GM18861 (cell line): ENCODE results near the gene TRPM4.
"Not testable (repeated sequence)": the region's sequence is repeated elsewhere in the genome, so short reads cannot be mapped to it uniquely, and the experiment has no call there.

ENCODE experiments used
- ATAC-seq: cut with Tn5 transposase; IDR thresholded peaks from one replicate; pipeline ENCODE4 v1.9.1; 2021; ENCODE audit not compliant: unreplicated experiment

TRPM4 gene

GRCh38 chr19:49223472-49223871 lies 65.9 kb downstream of the TRPM4 start:
- ATAC-seq: no peak

GRCh38 chr19:49224441-49224840 lies 66.8 kb downstream of the TRPM4 start:
- ATAC-seq: not testable (repeated sequence)

GRCh38 chr19:49224879-49225278 lies 67.3 kb downstream of the TRPM4 start:
- ATAC-seq: no peak

GRCh38 chr19:49229416-49229815 lies 71.8 kb downstream of the TRPM4 start:
- ATAC-seq: no peak

GRCh38 chr19:49231389-49231788 lies 73.8 kb downstream of the TRPM4 start:
- no peak for ATAC-seq

- no peak for ATAC-seq
These were observed 74.2 kb downstream of the TRPM4 start for GRCh38 chr19:49231804-49232203.

- no peak for ATAC-seq
These were observed 75.6 kb downstream of the TRPM4 start for GRCh38 chr19:49233163-49233562.

- ATAC-seq: no peak
These were observed 84.2 kb downstream of the TRPM4 start for GRCh38 chr19:49241769-49242168.

- ATAC-seq: no peak
These were observed 85.5 kb downstream of the TRPM4 start for GRCh38 chr19:49243129-49243528.

GRCh38 chr19:49243726-49244125 lies 86.1 kb downstream of the TRPM4 start:
- no peak for ATAC-seq

GRCh38 chr19:49244256-49244655 lies 86.7 kb downstream of the TRPM4 start:
- no peak for ATAC-seq

- no peak for ATAC-seq
These were observed 90.1 kb downstream of the TRPM4 start for GRCh38 chr19:49247676-49248075.

- no peak for ATAC-seq
These were observed 92.3 kb downstream of the TRPM4 start for GRCh38 chr19:49249933-49250332.

GRCh38 chr19:49255674-49256073 lies 98.1 kb downstream of the TRPM4 start:
- ATAC-seq: no peak

- no peak for ATAC-seq
These were observed 99.1 kb downstream of the TRPM4 start for GRCh38 chr19:49256691-49257090.
